ENCODE results near the gene IQGAP3. TPM values are rescaled to one million over a fixed set of nuclear protein-coding genes. Genes with fewer than 3 reads are reported as not detected.

The IQGAP3 gene
- total RNA-seq, 2 donors from 2014 or later = 28.6 to 36.9 TPM

DNA sequence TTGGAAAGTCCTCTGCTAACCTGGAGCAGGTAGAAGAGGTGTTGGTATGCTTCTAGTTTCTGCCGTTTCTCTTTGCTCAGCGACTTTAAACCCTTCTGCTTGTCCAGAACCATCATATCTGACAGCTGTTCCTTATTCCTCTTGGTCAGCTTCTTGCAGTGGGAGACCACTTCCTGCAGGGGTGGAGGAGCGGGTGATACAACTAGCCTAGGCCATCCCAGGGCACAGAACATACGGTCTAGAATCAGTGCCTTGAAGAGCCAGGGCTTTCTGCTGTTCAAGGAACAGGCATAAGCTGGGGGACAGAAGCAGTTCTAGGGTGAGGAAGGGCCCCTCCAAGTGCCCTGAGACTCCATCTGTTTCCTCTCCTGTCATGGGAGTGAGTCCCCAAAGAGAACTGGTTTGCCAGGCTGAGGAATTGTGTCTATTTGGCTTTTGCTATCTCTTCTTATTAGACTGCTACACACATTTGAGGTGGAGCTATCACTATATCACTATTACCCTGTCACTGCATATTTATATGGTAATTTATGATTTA, 32.5 kb downstream of the IQGAP3 start:
- H3K36me3 Mint-ChIP-seq (ENCODE audit: low read depth) = peaks cover 46% of the 10 kb centered on the region
- H3K27ac Mint-ChIP-seq = no peak overlapping the region
- H3K36me3 ChIP-seq (ENCODE audit: control insufficient read depth, insufficient read depth, low read length) = peaks cover 64% of the 10 kb centered on the region
- no peaks in the 10 kb centered on the region for H3K4me1 ChIP-seq (ENCODE audit: control insufficient read depth, insufficient read depth, low read length)
- H3K27ac ChIP-seq (ENCODE audit: low read depth, low read length) = no peak overlapping the region
- no peak overlapping the region for H3K4me3 ChIP-seq (ENCODE audit: low read length)
- no peak for DNase-seq
- H3K4me3 Mint-ChIP-seq = no peak overlapping the region
- no peaks in the 10 kb centered on the region for H3K9me3 Mint-ChIP-seq
- no peak for TF ChIP-seq CTCF (conservative IDR thresholded peaks at IDR 0.05)
- H3K9ac ChIP-seq (ENCODE audit: extremely low read depth, low read length, poor library complexity, severe bottlenecking) = no peak overlapping the region
- WGBS, 2 experiments (ENCODE audit: insufficient coverage in 1 of 2, insufficient read length in 1 of 2) = 89 to 97% methylated on average over 3 to 4 of the region's 4 CpGs
- no peaks in the 10 kb centered on the region for H3K27me3 ChIP-seq (ENCODE audit: control insufficient read depth, insufficient read depth, low read length, poor library complexity, severe bottlenecking)
- no peaks in the 10 kb centered on the region for H3K9me3 ChIP-seq (ENCODE audit: control insufficient read depth, low read length)
- peaks cover 12% of the 10 kb centered on the region for H3K4me1 Mint-ChIP-seq
- H3K27me3 Mint-ChIP-seq (ENCODE audit: insufficient read depth) = no peaks in the 10 kb centered on the region

GRCh38 chr1:156538711-156539440, 33.5 kb downstream of the IQGAP3 start:
- Mint-ChIP-seq H3K9me3 (no peaks in the 10 kb centered on the region), H3K27ac (no peak overlapping the region), H3K27me3 (ENCODE audit: insufficient read depth) (no peaks in the 10 kb centered on the region), H3K4me3 (no peak overlapping the region), H3K36me3 (ENCODE audit: low read depth) (peaks cover 50% of the 10 kb centered on the region), H3K4me1 (peaks cover 12% of the 10 kb centered on the region)
- TF ChIP-seq CTCF (conservative IDR thresholded peaks at IDR 0.05) = peak; percentile 18
- Histone ChIP-seq H3K4me1 (ENCODE audit: control insufficient read depth, insufficient read depth, low read length) (no peaks in the 10 kb centered on the region), H3K4me3 (ENCODE audit: low read length) (no peak overlapping the region), H3K27ac (ENCODE audit: low read depth, low read length) (no peak overlapping the region), H3K27me3 (ENCODE audit: control insufficient read depth, insufficient read depth, low read length, poor library complexity, severe bottlenecking) (no peaks in the 10 kb centered on the region), H3K36me3 (ENCODE audit: control insufficient read depth, insufficient read depth, low read length) (peaks cover 64% of the 10 kb centered on the region), H3K9me3 (ENCODE audit: control insufficient read depth, low read length) (no peaks in the 10 kb centered on the region), H3K9ac (ENCODE audit: extremely low read depth, low read length, poor library complexity, severe bottlenecking) (no peak overlapping the region)
- DNase-seq = peak; percentile 72
- 84 to 85% methylated on average over 10 of the region's 10 CpGs for WGBS, 2 experiments (ENCODE audit: insufficient coverage in 1 of 2, insufficient read length in 1 of 2)

DNA sequence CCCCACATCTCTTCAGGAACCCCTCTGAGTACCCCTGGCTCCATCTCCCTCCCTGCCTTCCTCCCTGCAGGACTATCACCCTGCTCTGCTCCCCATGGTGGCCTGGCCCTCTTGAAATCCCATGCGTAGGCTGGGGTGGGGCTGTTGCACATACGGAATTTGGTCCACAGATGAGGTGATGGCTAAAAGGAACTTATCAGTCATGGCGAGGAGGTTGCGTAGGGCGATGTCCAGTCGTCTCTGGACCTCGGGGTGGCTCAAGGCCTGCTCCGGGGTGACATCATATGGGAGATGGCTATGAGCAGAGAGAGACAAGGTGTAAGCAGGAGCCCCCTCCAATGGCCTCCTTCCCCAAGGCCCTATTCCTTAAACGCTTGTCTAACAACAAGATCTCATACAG, 35.3 kb downstream of the IQGAP3 start:
- Mint-ChIP-seq H3K4me3 (no peak overlapping the region), H3K27me3 (ENCODE audit: insufficient read depth) (no peaks in the 10 kb centered on the region), H3K4me1 (peaks cover 12% of the 10 kb centered on the region), H3K27ac (no peak overlapping the region), H3K9me3 (no peaks in the 10 kb centered on the region), H3K36me3 (ENCODE audit: low read depth) (peaks cover 58% of the 10 kb centered on the region)
- Histone ChIP-seq H3K9me3 (ENCODE audit: control insufficient read depth, low read length) (no peaks in the 10 kb centered on the region), H3K27ac (ENCODE audit: low read depth, low read length) (no peak overlapping the region), H3K4me1 (ENCODE audit: control insufficient read depth, insufficient read depth, low read length) (no peaks in the 10 kb centered on the region), H3K4me3 (ENCODE audit: low read length) (no peak overlapping the region), H3K9ac (ENCODE audit: extremely low read depth, low read length, poor library complexity, severe bottlenecking) (no peak overlapping the region), H3K27me3 (ENCODE audit: control insufficient read depth, insufficient read depth, low read length, poor library complexity, severe bottlenecking) (no peaks in the 10 kb centered on the region), H3K36me3 (ENCODE audit: control insufficient read depth, insufficient read depth, low read length) (peaks cover 72% of the 10 kb centered on the region)
- TF ChIP-seq CTCF (conservative IDR thresholded peaks at IDR 0.05) = no peak
- DNase-seq = no peak
- WGBS, 2 experiments (ENCODE audit: insufficient coverage in 1 of 2, insufficient read length in 1 of 2) = 95 to 100% methylated on average over 6 to 9 of the region's 9 CpGs

Measured in endodermal cell (in vitro differentiated cells).